Gastrocnemius medialis (tissue), 4 donors: ENCODE measurements around the gene CIITA. TPM values are rescaled to one million over a fixed set of nuclear protein-coding genes. Genes with fewer than 3 reads are reported as not detected.

Source experiments
- ATAC-seq, 2 donors: fragments of 150-250 bp; one replicate each; pipeline ENCODE4 v1.9.1; 2016
- DNase-seq, 2 donors: peaks; one replicate each; pipeline ENCODE4 v3.0.0-alpha.2; 2019
- H3K27ac ChIP-seq, 4 donors: fragments of 200-600 bp; sonication (generic); 1 replicate in 1 of 4; 2 replicates in 3 of 4; pipeline ENCODE4 v1.5.1; 2016 to 2018; ENCODE audit warnings: mild to moderate bottlenecking in 2 of 4, moderate library complexity in 1 of 4
- H3K27me3 ChIP-seq, 3 donors: fragments of 200-600 bp; sonication (generic) in 2 of 3; 1 replicate in 1 of 3; 2 replicates in 2 of 3; pipeline versions ENCODE4 v1.5.1 to v1.6.0; 2016 to 2019; ENCODE audit warnings: mild to moderate bottlenecking in 1 of 3, moderate library complexity in 1 of 3
- H3K36me3 ChIP-seq, 2 donors: fragments of 200-600 bp; sonication (generic) in 1 of 2; one replicate each; pipeline ENCODE4 v1.5.1; 2017 to 2018
- H3K4me1 ChIP-seq, 2 donors: fragments of 200-600 bp; sonication (generic) in 1 of 2; one replicate each; pipeline ENCODE4 v1.5.1; 2016 to 2017; ENCODE audit warnings: mild to moderate bottlenecking in 2 of 2
- H3K4me3 ChIP-seq, 4 donors: fragments of 200-600 bp; sonication (generic) in 3 of 4; 1 replicate in 1 of 4; 2 replicates in 3 of 4; pipeline ENCODE4 v1.5.1; 2016 to 2019; ENCODE audit warnings: mild to moderate bottlenecking in 2 of 4
- H3K9me3 ChIP-seq, 3 donors: fragments of 200-600 bp; sonication (generic) in 2 of 3; 1 replicate in 1 of 3; 2 replicates in 2 of 3; pipeline ENCODE4 v1.5.1; 2016 to 2019
- POLR2A ChIP-seq, 2 donors: fragments of 450-650 bp; IDR thresholded peaks; one replicate each; pipeline ENCODE4 v1.6.1; 2017; ENCODE audit warnings: antibody characterized with exemption in 2 of 2, mild to moderate bottlenecking in 2 of 2, moderate library complexity in 2 of 2
- in situ Hi-C, 4 donors: fragments of 200-750 bp; cut with MboI; loops; one replicate each; pipeline versions ENCODE4 v1.15.0 to v1.8.0; 2017; ENCODE audit warnings: low sequenced_read_pairs in 4 of 4
- intact Hi-C: fragments of 100-400 bp; cut with DNase I; formaldehyde crosslinking; loops from one replicate; pipeline ENCODE4 v1.15.1; 2023; ENCODE audit warnings: low total_unique reads
- total RNA-seq, 4 donors: library from RNA; depleted of rRNA; stranded (reverse); fragments of >200 nt; gene quantifications; one replicate each; pipeline versions ENCODE4 v1.1.0 to v1.2.3, GENCODE V29; 2016
- TF ChIP-seq, protein P1 (sequence below), 5 experiments: fragments of 450-650 bp in 3 of 5; fragments of 200-600 bp in 2 of 5; sonication (generic) in 2 of 5; IDR thresholded peaks in 4 of 5; conservative IDR thresholded peaks in 1 of 5; 1 replicate in 4 of 5; 2 replicates in 1 of 5; pipeline ENCODE4 v1.5.1; 2016 to 2019; ENCODE audit warnings: antibody characterized with exemption in 5 of 5, mild to moderate bottlenecking in 3 of 5, moderate library complexity in 3 of 5

Gene CIITA
- total RNA-seq, 4 donors from 2014 or later = 2.3 to 9.1 (median 5.1) TPM

DNA sequence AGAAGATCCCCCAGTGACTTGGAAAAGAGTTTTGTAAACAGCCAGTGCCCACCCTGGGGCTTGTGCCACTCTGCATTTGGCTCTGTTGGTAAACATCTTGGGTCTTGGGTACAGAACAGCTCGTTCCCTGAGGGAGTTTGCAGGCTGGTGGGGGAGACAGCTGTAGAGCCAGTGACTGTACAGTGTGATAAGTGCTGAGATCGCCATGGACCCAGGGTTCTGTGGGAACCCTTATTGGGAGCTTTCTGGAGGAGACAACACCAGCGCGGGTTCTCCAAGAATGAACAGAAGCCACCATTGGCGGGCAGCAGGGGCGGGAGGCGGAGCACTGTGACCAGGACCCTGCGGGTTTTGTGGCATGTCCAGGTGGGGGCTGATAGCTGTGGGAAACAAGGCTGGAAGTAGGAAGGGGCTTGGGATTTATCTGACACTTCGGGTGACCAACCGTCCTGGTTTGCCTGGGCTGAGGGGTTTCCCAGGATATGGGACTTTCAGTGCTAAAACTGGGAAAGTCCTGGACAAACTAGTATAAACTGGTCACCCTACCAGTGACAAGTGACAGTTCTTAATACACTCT, 70.3 kb downstream of the CIITA start:
- Histone ChIP-seq H3K4me1 (peaks cover 45 to 51% of the 10 kb centered on the region in 2 donors), H3K4me3 (no peak overlapping the region), H3K27ac (peak overlapping the region in 1 of 4 donors; percentile 38), H3K36me3 (no peaks in the 10 kb centered on the region), H3K9me3 (no peaks in the 10 kb centered on the region), H3K27me3 (no peaks in the 10 kb centered on the region)
- ATAC-seq = no peak
- TF ChIP-seq POLR2A (IDR thresholded peaks at IDR 0.05) = no peak
- TF ChIP-seq, protein P1, sequence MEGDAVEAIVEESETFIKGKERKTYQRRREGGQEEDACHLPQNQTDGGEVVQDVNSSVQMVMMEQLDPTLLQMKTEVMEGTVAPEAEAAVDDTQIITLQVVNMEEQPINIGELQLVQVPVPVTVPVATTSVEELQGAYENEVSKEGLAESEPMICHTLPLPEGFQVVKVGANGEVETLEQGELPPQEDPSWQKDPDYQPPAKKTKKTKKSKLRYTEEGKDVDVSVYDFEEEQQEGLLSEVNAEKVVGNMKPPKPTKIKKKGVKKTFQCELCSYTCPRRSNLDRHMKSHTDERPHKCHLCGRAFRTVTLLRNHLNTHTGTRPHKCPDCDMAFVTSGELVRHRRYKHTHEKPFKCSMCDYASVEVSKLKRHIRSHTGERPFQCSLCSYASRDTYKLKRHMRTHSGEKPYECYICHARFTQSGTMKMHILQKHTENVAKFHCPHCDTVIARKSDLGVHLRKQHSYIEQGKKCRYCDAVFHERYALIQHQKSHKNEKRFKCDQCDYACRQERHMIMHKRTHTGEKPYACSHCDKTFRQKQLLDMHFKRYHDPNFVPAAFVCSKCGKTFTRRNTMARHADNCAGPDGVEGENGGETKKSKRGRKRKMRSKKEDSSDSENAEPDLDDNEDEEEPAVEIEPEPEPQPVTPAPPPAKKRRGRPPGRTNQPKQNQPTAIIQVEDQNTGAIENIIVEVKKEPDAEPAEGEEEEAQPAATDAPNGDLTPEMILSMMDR (IDR thresholded peaks at IDR 0.05 in 4 of 5, conservative IDR thresholded peaks at IDR 0.05 in 1 of 5) = no peak
- in situ Hi-C loops = no loop called here
- intact Hi-C loops = loop anchor here (10.0 kb wide), 3 partner anchors 788 to 968 kb away; partner anchors contain the start of gene GSPT1
- no peak for DNase-seq

DNA sequence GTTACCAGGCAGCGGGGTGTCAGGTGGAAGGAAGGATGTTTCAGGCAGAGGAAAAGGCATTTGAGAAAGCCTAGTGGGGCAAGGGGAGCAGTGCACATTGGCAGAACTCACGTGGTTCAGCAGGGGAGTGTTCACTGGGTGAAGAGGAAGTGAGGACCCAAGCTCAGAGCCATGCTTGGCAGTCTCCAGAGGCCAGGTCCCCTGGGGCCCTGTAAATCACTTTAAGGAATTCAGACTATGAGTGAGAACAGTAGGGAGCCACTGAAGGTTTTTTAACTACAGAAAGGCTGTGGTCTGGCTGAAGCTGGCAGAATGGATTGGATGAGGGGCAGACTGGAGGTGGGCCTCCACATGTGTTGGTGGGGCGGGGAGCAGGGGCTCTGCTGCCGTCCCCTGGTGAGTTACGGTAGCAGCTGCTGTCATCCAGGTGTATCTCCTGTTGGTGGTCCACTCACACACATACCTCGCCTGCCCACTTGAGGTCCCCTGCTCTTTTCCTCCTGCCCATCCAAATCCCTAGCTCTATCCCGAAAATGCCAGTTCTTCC, 72.5 kb downstream of the CIITA start:
- Histone ChIP-seq H3K9me3 (no peaks in the 10 kb centered on the region), H3K4me1 (peaks cover 34 to 38% of the 10 kb centered on the region in 2 donors), H3K36me3 (no peaks in the 10 kb centered on the region), H3K27me3 (no peaks in the 10 kb centered on the region), H3K4me3 (no peak overlapping the region), H3K27ac (no peak overlapping the region)
- TF ChIP-seq POLR2A (IDR thresholded peaks at IDR 0.05) = no peak
- TF ChIP-seq, protein P1 (IDR thresholded peaks at IDR 0.05 in 4 of 5, conservative IDR thresholded peaks at IDR 0.05 in 1 of 5) = no peak
- intact Hi-C loops (loop anchor here (10.0 kb wide), 3 partner anchors 785 to 965 kb away; partner anchors contain the start of gene GSPT1), in situ Hi-C loops (no loop called here)
- no peak for DNase-seq
- no peak for ATAC-seq

DNA sequence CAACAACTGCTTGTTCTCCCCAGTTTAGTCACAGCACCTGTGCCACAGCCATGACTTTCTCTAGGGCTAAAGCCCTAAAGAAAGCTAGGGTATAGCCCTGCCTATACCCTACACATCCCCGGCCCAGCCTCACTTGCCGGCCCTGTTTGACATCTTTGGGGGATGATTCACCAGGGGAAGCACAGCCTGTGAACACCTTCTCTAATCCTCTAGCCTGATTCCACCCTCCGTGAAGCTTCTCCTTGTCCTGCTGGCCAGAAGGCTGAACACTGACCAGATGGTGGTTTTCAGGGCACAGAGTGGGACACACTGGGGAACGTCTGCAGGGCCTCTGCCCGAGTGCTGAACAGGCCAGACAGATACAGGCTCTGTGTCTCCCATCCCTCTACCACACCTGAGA, 73.4 kb downstream of the CIITA start:
- peak overlapping the region in 2 of 4 donors; percentile 36 to 42 for H3K27ac ChIP-seq
- TF ChIP-seq, protein P1 (IDR thresholded peaks at IDR 0.05 in 4 of 5, conservative IDR thresholded peaks at IDR 0.05 in 1 of 5) = no peak
- no peak for TF ChIP-seq POLR2A (IDR thresholded peaks at IDR 0.05)
- ATAC-seq (peak in 1 of 2 donors; percentile 15), DNase-seq (no peak)
- in situ Hi-C loops = loop anchor here in 3 of 4 donors (25.0 kb wide), 3 partner anchors 412 to 862 kb away; no protein-coding TSS in a partner anchor
- intact Hi-C loops = no loop called here
- no peak overlapping the region for H3K4me3 ChIP-seq
- H3K36me3 ChIP-seq = no peaks in the 10 kb centered on the region
- H3K4me1 ChIP-seq = peaks cover 31 to 35% of the 10 kb centered on the region in 2 donors
- no peaks in the 10 kb centered on the region for H3K9me3 ChIP-seq
- H3K27me3 ChIP-seq = no peaks in the 10 kb centered on the region

DNA sequence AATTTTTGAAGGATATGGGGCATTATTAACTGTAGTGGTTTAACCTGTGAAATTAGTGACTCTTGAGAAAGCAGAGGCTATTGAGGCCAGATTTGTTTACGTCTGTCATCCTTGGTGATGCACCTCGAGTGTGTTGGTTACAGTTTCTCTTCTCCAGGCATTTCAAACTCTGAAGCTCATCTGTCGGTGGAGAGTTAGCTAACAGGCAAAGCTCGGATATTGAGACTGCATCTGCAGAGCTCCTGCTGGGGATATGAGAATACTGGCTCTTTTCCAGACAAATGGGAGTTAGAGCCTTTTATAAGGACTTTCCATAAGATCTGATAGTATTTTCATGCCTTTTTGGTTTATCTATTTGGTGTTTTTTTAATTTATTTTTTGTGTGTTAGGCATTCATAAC, 74.0 kb downstream of the CIITA start:
- no peak for TF ChIP-seq POLR2A (IDR thresholded peaks at IDR 0.05)
- TF ChIP-seq, protein P1 (IDR thresholded peaks at IDR 0.05 in 4 of 5, conservative IDR thresholded peaks at IDR 0.05 in 1 of 5) = no peak
- ATAC-seq (no peak), DNase-seq (no peak)
- Histone ChIP-seq H3K36me3 (no peaks in the 10 kb centered on the region), H3K27me3 (no peaks in the 10 kb centered on the region), H3K9me3 (no peaks in the 10 kb centered on the region), H3K4me1 (peaks cover 25 to 28% of the 10 kb centered on the region in 2 donors), H3K27ac (peak overlapping the region in 1 of 4 donors; percentile 36), H3K4me3 (no peak overlapping the region)
- in situ Hi-C loops (loop anchor here in 3 of 4 donors (25.0 kb wide), 3 partner anchors 411 to 861 kb away; no protein-coding TSS in a partner anchor), intact Hi-C loops (no loop called here)
